HCT116 (cell line): ENCODE results near the gene RBM47.

Experiments used
- ATF3 ChIP-seq: IDR thresholded peaks from 2 replicates; pipeline ENCODE4 v1.6.1; 2012
- CTCF ChIP-seq, 3 experiments: fragments of 200-600 bp in 1 of 3; sonication (generic) in 1 of 3; IDR thresholded peaks in 2 of 3; conservative IDR thresholded peaks in 1 of 3; 2 replicates each; pipeline ENCODE4 v1.5.1; 2012 to 2017; ENCODE audit warnings: low read depth in 2 of 3, low read length in 2 of 3, antibody characterized with exemption in 1 of 3, borderline replicate concordance in 1 of 3, control low read depth in 1 of 3, mild to moderate bottlenecking in 1 of 3, mixed read lengths in 1 of 3, mixed run types in 1 of 3, moderate library complexity in 1 of 3; ENCODE audit not compliant: insufficient read depth in 1 of 3
- EGR1 ChIP-seq: IDR thresholded peaks from 2 replicates; pipeline ENCODE4 v1.6.1; 2012; ENCODE audit warnings: low read depth
- MAX ChIP-seq: IDR thresholded peaks from 2 replicates; pipeline ENCODE4 v1.6.1; 2012
- POLR2A ChIP-seq: IDR thresholded peaks from 2 replicates; pipeline ENCODE4 v1.7.0; 2011; ENCODE audit warnings: borderline replicate concordance; ENCODE audit not compliant: insufficient read depth, insufficient read length; ENCODE audit errors: extremely low read depth
- SIN3A ChIP-seq: IDR thresholded peaks from 2 replicates; pipeline ENCODE4 v1.6.1; 2012; ENCODE audit warnings: low read depth
- SP1 ChIP-seq: IDR thresholded peaks from 2 replicates; pipeline ENCODE4 v1.6.1; 2012; ENCODE audit warnings: low read depth
- YY1 ChIP-seq: IDR thresholded peaks from 2 replicates; pipeline ENCODE4 v1.6.1; 2011; ENCODE audit warnings: low read length, low read depth, moderate library complexity, mild to moderate bottlenecking; ENCODE audit not compliant: insufficient replicate concordance; ENCODE audit errors: extremely low read depth

GRCh38 chr4:40405193-40405592 is 224.5 kb downstream of the RBM47 start:
- TF ChIP-seq CTCF (IDR thresholded peaks at IDR 0.05 in 2 of 3, conservative IDR thresholded peaks at IDR 0.05 in 1 of 3; ENCODE audit: borderline replicate concordance in 1 of 3, insufficient read depth in 1 of 3, low read depth in 2 of 3, low read length in 2 of 3) (no peak), POLR2A (no peak), YY1 (no peak), SP1 (no peak), MAX (no peak), ATF3 (no peak), SIN3A (no peak), EGR1 (no peak)
